IPS DF 6.9 (cell line): ENCODE measurements around the gene RBPMS2.
"Not testable (repeated sequence)": the region's sequence is repeated elsewhere in the genome, so short reads cannot be mapped to it uniquely, and the experiment has no call there.

Experiments used
- DNase-seq: peaks from one replicate; pipeline ENCODE4 v3.0.0-alpha.2; 2013; ENCODE audit warnings: low read depth, low spot score
- H3K27ac ChIP-seq: one replicate; pipeline ENCODE4 v1.5.1; 2013; ENCODE audit warnings: low read length, control low read depth
- H3K27me3 ChIP-seq: 2 replicates; pipeline ENCODE4 v1.6.1; 2013; ENCODE audit warnings: mild to moderate bottlenecking, low read length; ENCODE audit not compliant: control insufficient read depth, insufficient read depth
- H3K36me3 ChIP-seq: 2 replicates; pipeline ENCODE4 v1.6.1; 2013; ENCODE audit warnings: low read length; ENCODE audit not compliant: control insufficient read depth, insufficient read depth
- H3K4me1 ChIP-seq: 2 replicates; pipeline ENCODE4 v1.6.1; 2013; ENCODE audit warnings: low read length; ENCODE audit not compliant: control insufficient read depth, insufficient read depth
- H3K4me3 ChIP-seq: 2 replicates; pipeline ENCODE4 v1.5.1; 2013; ENCODE audit warnings: mild to moderate bottlenecking, low read length
- H3K9me3 ChIP-seq: 2 replicates; pipeline ENCODE4 v1.6.1; 2013; ENCODE audit warnings: low read length, inconsistent platforms; ENCODE audit not compliant: control insufficient read depth, insufficient read depth
- WGBS: extraction: QIAGEN DNeasy Blood & Tissue Kit; methylation state at CpG from one replicate; pipeline ENCODE4 v1.1.7; 2013; ENCODE audit warnings: mixed read lengths, missing lambda C conversion rate; ENCODE audit not compliant: insufficient read length, insufficient coverage; 5-methylcytosine and 5-hydroxymethylcytosine counted together

Gene RBPMS2

GRCh38 chr15:64807751-64808222 lies 32.4 kb upstream of the RBPMS2 start:
- peak overlapping the region; percentile 55 for H3K27ac ChIP-seq
- no peaks in the 10 kb centered on the region for H3K36me3 ChIP-seq
- no peak for DNase-seq
- no CpG with 5 or more reads among the region's 6 CpGs for WGBS
- peak overlapping the region; percentile 2; the same call in 1 of the 2 replicates for H3K4me3 ChIP-seq
- H3K4me1 ChIP-seq: peaks cover 17% of the 10 kb centered on the region
- no peaks in the 10 kb centered on the region for H3K9me3 ChIP-seq
- no peaks in the 10 kb centered on the region for H3K27me3 ChIP-seq

DNA sequence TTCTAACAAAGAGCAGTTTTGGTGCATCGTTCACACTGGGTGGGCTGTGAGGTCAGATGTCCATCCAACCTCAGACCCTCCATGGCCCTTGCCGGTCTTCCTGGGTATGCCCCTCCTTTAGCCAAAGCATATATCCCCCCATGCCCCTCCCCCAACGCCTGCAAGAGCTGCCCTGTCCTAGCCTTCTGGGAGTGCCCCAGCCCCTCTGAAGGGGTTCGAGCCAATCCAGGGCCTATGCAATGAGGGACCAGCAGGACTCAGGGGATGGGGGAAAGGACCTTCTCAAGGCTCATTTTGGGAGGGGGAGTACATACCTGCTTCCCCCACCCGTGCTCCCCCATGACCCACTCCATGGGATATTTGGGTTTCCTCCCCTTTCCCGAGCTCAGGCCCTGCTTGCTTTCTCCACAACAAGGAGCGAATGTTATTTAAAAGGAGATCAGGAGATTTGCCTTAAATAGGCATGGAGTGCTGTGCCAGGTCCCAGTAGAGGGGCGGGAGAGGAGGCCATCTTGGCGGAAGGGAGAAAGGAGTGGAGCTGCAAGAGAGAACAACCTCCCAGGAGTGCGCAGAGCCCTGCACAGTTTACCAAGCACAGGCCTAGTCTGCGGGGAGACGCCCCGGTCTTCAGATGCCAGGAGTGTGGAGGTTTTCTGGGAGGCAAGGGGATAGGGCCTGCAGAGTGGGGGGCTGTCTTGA lies 31.8 kb upstream of the RBPMS2 start:
- no CpG with 5 or more reads among the region's 13 CpGs for whole genome bisulfite sequencing
- peaks cover 17% of the 10 kb centered on the region for H3K4me1 ChIP-seq
- DNase-seq: no peak
- no peak overlapping the region for H3K4me3 ChIP-seq
- peak overlapping the region; percentile 42 for H3K27ac ChIP-seq
- no peaks in the 10 kb centered on the region for H3K9me3 ChIP-seq
- no peaks in the 10 kb centered on the region for H3K27me3 ChIP-seq
- no peaks in the 10 kb centered on the region for H3K36me3 ChIP-seq

DNA sequence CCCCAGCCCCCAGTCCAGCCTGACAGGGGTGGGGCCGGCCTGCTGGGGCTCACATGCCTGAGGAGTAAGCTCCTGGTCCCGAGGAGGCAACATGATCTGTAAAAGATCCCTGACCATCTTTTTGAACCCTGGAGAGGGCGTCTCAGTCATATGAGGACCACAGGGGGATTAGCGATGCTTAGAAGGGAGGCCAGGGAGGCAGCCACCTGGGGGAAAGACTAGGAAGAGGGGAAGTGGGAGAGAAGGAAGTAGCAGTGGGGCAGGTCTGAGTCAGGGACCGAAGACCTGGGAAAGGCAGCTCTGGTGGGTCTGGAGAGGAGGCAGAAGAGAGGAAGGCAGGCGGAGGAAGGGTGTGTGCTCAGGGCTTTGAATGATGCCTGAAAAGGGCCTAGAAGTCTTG lies 31.1 kb upstream of the RBPMS2 start:
- H3K27ac ChIP-seq: peak overlapping the region; percentile 42
- peaks cover 17% of the 10 kb centered on the region for H3K4me1 ChIP-seq
- no peaks in the 10 kb centered on the region for H3K9me3 ChIP-seq
- DNase-seq: no peak
- no CpG with 5 or more reads among the region's 6 CpGs for WGBS
- no peaks in the 10 kb centered on the region for H3K36me3 ChIP-seq
- no peak overlapping the region for H3K4me3 ChIP-seq
- no peaks in the 10 kb centered on the region for H3K27me3 ChIP-seq

DNA sequence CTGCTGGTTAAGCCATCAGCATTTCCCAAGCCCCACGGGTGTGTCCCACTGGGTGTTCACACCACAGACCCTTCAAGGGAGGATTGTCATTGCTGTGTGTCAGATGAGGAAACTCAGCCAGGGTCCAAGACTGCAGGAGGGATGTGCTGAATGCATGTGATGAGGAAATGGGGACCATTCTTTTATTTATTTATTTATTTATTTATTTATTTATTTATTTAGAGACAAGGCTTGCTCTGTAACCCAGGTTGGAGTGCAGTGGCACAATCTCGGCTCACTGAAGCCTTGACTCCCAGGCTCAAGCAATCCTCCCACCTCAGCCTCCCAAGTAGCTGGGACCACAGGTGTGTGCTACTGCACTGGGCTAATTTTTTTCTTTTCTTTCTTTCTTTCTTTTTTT lies 29.2 kb upstream of the RBPMS2 start:
- Histone ChIP-seq H3K36me3 (no peaks in the 10 kb centered on the region), H3K9me3 (no peaks in the 10 kb centered on the region), H3K4me1 (peaks cover 14% of the 10 kb centered on the region), H3K4me3 (no peak overlapping the region), H3K27ac (no peak overlapping the region), H3K27me3 (no peaks in the 10 kb centered on the region)
- DNase-seq: no peak
- WGBS: no CpG with 5 or more reads among the region's 2 CpGs

GRCh38 chr15:64803526-64803925 lies 28.1 kb upstream of the RBPMS2 start:
- no CpG with 5 or more reads among the region's 1 CpG for WGBS
- H3K36me3 ChIP-seq: no peaks in the 10 kb centered on the region
- no peaks in the 10 kb centered on the region for H3K27me3 ChIP-seq
- H3K27ac ChIP-seq: no peak overlapping the region
- peaks cover 14% of the 10 kb centered on the region for H3K4me1 ChIP-seq
- H3K4me3 ChIP-seq: no peak overlapping the region
- no peaks in the 10 kb centered on the region for H3K9me3 ChIP-seq
- no peak for DNase-seq

DNA sequence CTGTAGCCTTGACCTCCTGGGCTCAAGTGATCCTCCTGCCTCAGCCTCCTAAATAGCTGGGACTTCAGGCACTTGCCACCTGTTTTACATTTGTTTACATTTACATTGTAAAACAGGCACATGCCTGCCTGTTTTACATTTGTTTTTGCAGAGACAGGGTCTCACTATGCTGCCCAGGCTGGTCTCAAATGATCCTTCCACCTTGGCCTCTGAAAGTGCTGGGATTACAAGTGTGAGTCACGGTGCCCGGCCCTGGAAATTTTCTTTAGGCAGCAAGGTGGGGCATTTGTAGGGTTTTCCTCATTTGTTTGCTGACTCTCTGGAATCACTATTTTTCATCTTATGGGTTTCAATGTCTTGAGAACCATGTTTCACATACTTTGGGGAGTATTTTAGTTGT lies 25.1 kb upstream of the RBPMS2 start:
- Histone ChIP-seq H3K4me1 (no peaks in the 10 kb centered on the region; the same call in 1 of the 2 replicates), H3K4me3 (no peak overlapping the region), H3K9me3 (no peaks in the 10 kb centered on the region), H3K36me3 (no peaks in the 10 kb centered on the region), H3K27me3 (no peaks in the 10 kb centered on the region), H3K27ac (no peak overlapping the region)
- WGBS: no CpG with 5 or more reads among the region's 2 CpGs
- no peak for DNase-seq

GRCh38 chr15:64798905-64799304 lies 23.5 kb upstream of the RBPMS2 start:
- not testable (repeated sequence) for H3K27ac ChIP-seq, DNase-seq, H3K4me1 ChIP-seq, H3K36me3 ChIP-seq, H3K27me3 ChIP-seq, H3K4me3 ChIP-seq, H3K9me3 ChIP-seq
- no CpG with 5 or more reads among the region's 29 CpGs for WGBS

GRCh38 chr15:64795921-64796320 lies 20.5 kb upstream of the RBPMS2 start:
- not testable (repeated sequence) for H3K27me3 ChIP-seq, H3K4me1 ChIP-seq, DNase-seq, H3K4me3 ChIP-seq, H3K27ac ChIP-seq, H3K9me3 ChIP-seq, H3K36me3 ChIP-seq
- WGBS: no CpG with 5 or more reads among the region's 9 CpGs

DNA sequence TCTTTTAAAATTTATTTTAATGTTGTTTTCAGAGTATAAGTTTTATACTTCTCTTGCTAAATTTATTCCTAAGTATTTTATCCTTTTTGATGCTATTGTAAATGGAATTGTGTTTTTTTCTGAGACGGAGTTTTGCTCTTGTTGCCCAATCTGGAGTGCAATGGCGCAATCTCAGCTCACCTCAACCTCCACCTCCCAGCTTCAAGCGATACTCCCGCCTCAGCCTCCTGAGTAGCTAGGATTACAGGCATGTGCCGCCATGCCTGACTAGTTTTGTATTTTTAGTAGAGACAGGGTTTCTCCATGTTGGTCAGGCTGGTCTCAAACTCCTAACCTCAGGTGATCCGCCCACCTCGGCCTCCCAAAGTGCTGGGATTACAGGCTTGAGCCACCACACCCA lies 19.9 kb upstream of the RBPMS2 start:
- not testable (repeated sequence) for H3K27ac ChIP-seq, DNase-seq, H3K4me3 ChIP-seq, H3K36me3 ChIP-seq, H3K27me3 ChIP-seq, H3K4me1 ChIP-seq, H3K9me3 ChIP-seq
- no CpG with 5 or more reads among the region's 7 CpGs for WGBS

DNA sequence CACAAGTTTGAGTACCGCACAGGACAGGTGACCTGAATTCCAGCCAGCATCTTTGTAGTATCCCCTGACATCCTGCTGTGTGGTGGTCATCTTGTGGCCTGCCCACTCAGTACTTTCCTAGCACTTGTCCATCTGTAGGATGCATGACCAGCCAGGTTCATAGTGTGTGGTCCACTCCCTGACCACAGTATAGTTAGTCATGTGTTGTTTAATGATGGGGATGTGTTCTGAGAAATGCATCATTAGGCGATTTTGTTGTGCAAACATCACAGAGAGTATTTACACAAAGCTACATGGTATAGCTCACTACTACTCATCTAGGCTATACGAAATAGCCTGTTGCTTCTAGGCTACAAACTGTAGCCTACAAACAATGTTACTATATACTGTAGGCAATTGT lies 16.9 kb upstream of the RBPMS2 start:
- Histone ChIP-seq H3K36me3 (no peaks in the 10 kb centered on the region), H3K4me1 (no peaks in the 10 kb centered on the region), H3K27me3 (no peaks in the 10 kb centered on the region), H3K9me3 (no peaks in the 10 kb centered on the region), H3K4me3 (no peak overlapping the region), H3K27ac (no peak overlapping the region)
- WGBS: no CpG with 5 or more reads among the region's 3 CpGs
- DNase-seq: no peak

GRCh38 chr15:64791401-64791800 lies 16.0 kb upstream of the RBPMS2 start:
- H3K27ac ChIP-seq: no peak overlapping the region
- no peaks in the 10 kb centered on the region for H3K9me3 ChIP-seq
- WGBS: no CpG with 5 or more reads among the region's 4 CpGs
- no peaks in the 10 kb centered on the region for H3K27me3 ChIP-seq
- H3K4me3 ChIP-seq: no peak overlapping the region
- DNase-seq: no peak
- no peaks in the 10 kb centered on the region for H3K36me3 ChIP-seq
- no peaks in the 10 kb centered on the region for H3K4me1 ChIP-seq
